ENCODE measurements around the gene C1QTNF9B.

DNA sequence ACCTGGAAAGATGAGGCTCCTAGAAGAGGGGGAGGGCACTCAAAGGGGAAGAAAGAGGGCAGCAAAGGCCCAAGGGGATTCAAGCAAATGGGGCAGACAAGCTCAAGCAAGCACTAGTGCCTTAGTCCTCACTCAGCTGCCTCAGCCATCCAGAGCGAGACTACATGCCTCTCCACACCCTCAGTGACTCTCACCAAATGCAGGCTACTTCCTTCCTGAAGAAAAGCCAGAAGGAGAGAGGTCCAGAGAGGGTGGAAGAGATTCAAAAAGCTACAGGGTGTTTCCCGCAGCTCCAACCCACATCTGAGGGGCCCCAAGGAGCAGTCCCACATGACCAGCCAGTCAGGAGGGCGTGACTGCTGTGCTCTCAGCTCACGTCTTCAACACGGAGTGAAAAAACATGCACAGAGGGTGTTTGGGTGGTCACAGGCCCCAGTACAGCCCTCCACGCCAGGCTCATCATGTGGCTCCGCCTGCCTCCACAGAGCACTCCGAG, 48.6 kb downstream of the C1QTNF9B start:
- TF ChIP-seq YY1 (IDR thresholded peaks at IDR 0.05; ENCODE audit: insufficient read depth, insufficient read length): no peak
- no peak for TF ChIP-seq ZNF274 (IDR thresholded peaks at IDR 0.05; ENCODE audit: low read depth, low read length)
